ENCODE results near the gene SMAD5.

DNA sequence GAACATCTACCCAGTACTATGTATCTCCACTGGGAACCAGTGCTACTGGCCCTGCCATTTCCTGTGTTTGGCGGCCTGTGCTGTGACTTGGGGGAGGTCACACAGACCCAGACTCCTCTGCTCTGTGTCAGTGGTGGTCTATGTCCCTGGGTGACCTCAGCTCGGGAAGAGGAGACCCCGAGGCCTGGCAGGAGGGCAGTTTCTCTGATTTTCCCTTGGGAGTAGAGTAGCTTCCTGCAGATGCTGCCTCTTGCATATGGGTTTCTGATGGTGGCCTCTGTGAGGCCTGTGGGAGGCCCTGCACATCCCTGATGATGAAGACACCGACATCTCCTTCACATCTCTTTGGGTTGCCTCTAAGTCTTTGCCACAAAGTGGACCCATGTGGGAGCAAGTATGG, 73.3 kb downstream of the SMAD5 start:
- TF ChIP-seq POLR2A (IDR thresholded peaks at IDR 0.05) = no peak
- TF ChIP-seq, protein P1, sequence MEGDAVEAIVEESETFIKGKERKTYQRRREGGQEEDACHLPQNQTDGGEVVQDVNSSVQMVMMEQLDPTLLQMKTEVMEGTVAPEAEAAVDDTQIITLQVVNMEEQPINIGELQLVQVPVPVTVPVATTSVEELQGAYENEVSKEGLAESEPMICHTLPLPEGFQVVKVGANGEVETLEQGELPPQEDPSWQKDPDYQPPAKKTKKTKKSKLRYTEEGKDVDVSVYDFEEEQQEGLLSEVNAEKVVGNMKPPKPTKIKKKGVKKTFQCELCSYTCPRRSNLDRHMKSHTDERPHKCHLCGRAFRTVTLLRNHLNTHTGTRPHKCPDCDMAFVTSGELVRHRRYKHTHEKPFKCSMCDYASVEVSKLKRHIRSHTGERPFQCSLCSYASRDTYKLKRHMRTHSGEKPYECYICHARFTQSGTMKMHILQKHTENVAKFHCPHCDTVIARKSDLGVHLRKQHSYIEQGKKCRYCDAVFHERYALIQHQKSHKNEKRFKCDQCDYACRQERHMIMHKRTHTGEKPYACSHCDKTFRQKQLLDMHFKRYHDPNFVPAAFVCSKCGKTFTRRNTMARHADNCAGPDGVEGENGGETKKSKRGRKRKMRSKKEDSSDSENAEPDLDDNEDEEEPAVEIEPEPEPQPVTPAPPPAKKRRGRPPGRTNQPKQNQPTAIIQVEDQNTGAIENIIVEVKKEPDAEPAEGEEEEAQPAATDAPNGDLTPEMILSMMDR (IDR thresholded peaks at IDR 0.05) = no peak
